Activated CD4-positive, CD25-positive, alpha-beta regulatory T cell treated with anti-CD3 and anti-CD28 coated beads, Interleukin-2, amount 50 U/mL, for 16 hours (primary cell): ENCODE measurements around the gene MORN1.
"Not testable (repeated sequence)": the region's sequence is repeated elsewhere in the genome, so short reads cannot be mapped to it uniquely, and the experiment has no call there.

Experiments
- DNase-seq: peaks from one replicate; pipeline ENCODE4 v3.0.0-alpha.2; 2020; ENCODE audit warnings: low read depth, low spot score

MORN1 gene

GRCh38 chr1:2307064-2307605 lies 84.2 kb downstream of the MORN1 start:
- DNase-seq: no peak

DNA sequence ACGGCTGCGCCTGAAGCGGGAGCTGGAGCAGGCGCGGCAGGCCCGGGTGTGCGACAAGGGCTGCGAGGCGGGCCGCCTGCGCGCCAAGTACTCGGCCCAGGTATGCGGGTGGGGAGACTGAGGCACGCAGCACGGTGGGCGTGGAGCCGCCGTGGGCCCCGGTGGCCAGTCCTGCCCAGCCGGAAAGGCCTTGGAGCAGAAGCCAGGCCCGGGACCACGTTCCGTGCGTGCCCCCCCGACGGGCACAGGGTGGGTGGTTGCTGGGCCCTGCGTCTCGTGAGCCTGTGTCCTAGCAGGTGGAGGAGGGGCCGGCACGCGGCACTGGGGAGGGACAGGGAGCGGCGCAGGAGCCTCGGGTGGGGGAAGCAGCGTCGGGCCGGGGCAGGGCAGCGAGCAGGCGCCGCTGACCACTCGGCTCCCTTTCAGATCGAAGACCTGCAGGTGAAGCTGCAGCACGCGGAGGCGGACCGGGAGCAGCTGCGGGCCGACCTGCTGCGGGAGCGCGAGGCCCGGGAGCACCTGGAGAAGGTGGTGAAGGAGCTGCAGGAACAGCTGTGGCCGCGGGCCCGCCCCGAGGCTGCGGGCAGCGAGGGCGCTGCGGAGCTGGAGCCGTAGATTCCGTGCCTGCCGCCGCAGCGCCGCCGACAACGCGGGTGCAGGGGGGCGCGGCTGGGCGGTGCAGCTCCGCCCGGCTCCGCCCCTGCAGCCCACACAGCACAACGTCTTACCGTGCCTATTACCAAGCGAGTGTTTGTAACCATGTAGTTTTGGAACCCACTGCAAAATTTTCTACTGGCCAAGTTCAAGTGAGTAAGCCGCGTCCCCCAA lies 85.0 kb downstream of the MORN1 start:
- DNase-seq: no peak

DNA sequence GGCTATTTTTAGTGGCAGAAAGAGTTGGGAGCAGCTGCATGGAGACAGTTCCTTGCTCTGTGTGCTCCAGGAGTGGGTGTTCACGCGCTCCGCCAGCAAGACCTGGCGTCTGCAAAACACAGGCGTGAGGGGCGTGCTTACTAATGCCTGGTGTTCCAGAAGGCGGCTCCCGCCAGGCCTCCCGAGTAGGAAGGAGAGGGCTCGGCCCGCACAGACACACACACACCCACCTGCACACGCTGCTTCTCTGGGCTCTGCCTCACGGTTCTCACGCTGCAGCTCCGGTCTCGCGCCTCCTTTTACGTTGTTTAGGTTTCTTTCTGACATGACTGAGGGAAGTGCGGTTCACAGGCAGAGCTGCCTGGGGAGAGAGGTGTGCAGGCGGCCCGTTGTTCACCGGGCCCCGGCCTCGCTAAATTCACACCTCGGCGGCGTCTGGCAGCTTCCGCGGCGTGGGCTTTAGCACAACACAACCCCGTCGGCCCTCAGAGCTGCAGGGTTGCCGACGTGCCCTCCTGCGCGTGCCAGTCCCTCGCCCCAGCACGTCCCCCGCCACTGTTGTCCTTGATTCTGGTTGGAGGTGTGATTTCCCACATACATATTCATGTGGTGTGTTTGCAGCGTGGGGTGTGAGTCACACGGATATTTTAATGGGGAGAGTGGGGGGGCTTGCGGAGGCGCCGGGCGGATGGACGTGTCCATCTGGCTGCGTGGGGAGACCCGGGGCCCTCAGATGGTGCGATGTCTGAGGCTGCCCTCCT lies 86.3 kb downstream of the MORN1 start:
- no peak for DNase-seq

GRCh38 chr1:2304282-2304681 lies 87.1 kb downstream of the MORN1 start:
- no peak for DNase-seq

DNA sequence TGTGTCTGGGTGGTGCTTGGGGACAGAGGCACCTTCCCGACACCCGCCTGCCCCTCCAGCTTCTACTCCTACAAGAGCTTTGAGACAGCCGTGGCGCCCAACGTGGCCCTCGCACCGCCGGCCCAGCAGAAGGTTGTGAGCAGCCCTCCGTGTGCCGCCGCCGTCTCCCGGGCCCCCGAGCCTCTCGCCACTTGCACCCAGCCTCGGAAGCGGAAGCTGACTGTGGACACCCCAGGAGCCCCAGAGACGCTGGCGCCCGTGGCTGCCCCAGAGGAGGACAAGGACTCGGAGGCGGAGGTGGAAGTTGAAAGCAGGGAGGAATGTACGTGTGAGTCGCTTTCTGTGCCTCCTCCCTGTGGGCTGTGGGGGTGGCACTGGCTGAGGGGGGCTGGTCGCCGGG lies 87.6 kb downstream of the MORN1 start:
- DNase-seq: no peak

DNA sequence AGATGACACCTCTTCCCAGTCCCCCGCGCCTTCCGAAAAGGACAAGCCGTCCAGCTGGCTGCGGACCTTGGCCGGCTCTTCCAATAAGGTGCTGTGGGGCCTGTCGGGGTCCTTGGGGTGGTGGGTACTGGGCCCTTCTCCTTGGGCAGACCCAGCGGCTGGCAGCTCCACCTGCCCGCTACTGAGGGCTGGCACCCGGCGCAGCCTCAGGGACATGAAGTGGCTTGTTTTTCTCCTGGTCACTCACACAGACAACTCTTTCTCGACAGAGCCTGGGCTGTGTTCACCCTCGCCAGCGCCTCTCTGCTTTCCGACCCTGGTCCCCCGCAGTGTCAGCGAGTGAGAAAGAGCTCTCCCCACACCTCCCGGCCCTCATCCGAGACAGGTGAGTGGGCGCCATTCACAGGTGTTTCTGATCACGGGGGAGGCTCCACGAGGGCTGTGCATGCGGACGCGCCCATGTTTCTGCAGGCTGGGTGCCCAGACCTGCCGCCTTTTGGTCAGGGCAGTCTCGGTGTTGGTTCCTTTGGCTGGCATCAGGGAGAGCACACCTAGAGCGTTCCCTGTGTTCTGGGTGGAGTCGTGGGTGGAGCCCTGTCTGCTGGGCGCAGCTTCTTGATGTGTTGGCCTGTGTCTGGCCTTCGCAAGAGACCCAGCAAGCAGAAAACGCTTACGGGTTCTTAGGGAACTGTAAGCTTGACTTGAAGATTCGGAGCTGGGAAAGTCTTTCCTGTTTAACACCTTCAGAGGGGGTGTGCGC lies 88.2 kb downstream of the MORN1 start:
- DNase-seq: no peak

DNA sequence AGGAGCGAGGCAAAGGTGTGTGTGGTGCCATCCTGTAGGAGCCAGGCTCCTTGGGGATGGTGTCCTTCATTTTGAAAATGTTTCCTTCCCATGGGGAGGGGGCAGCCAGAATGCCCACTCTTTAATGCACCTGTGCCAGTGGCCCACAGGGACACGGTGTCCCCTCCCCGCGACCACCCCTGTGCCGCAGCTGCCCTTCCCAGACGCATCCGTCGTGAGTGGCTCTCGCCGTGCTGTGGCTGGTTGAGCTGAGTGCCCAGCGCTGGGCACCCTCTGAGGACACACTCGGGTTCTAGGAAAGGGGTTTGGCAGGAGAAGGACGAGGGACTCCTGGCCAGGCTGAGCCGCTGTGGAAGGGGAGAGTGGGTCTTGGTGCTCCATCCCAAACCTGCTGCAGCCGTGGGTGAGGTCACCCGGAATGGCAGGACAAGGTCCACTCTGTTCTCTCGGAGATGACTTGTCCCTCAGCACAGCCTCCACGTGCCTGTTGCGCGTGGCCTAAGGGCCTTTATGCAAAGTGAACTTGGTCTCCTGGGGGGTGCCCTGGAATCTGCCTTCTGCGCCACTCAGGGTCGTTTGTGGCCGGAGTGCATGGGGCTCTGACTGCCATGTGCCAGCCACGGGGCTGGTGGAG lies 88.9 kb downstream of the MORN1 start:
- no peak for DNase-seq

DNA sequence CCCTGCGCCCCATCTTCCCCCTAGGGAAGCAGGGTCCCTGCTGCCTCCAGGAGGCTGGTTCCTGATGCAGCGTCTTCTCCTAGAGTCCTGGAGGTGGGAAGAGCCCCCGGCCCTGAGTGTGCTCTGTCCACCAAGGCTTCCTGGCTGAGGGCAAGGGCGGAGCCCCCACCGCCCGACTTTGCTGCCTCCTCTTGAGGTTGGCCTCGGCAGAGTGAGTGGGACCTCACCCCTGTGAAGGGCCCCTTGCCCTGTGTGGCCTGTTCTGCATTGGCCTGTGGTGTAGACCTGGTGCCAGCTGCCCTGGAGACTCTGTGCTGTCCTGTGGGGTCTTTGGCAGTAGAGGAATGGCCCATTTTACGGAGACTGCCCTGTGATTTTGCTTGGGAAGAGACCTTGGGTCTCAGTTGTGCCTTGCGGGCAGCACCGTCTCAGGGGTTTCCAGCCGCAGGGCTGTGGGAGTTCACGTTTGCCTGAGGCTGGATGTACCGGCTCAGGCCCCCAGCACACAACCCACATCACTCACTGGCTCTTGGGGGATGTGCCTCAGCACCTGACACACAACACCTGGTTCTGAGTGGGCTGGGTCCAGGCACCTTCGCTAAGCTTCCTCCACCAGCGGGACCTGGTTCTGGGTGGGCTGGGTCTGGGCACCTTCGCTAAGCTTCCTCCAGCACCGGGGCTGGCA lies 89.6 kb downstream of the MORN1 start:
- no peak for DNase-seq

DNA sequence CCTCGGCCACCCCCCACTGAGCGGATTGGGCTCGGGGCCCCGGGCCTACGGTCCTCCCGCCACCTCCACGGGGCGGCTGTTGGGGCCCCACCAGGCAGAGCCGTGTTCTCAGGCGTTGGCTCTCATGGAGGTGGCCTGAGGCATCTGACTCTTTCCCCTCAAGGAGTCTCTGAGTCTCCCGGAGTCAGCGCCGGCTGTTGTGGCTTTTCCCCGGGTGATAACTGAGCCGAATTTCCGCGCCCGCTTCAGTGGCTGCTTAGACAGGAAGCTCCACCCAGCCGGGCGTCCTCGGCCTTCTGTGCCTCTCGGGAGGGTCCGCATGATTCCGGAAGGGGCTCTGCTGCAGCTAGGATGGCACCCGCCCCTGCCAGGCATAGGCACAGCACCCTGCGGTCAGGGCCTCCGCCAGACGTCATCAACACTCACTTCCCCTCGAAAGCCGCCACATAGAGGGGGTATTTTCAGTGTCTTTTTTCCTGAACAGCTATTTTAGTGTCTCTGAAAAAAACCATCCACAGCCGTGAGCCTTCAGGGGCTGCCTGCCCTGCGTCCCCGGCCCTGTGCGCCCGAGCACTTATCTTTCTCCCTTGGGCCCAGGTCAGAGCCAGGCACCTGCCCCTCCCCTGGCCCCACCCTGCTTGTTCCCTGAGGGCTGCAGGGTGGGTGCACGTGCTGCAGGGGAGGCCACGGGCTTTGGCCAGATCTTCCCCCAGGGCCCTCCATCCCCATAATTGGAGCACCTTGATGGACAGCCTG lies 90.3 kb downstream of the MORN1 start:
- peak; percentile 71 for DNase-seq

DNA sequence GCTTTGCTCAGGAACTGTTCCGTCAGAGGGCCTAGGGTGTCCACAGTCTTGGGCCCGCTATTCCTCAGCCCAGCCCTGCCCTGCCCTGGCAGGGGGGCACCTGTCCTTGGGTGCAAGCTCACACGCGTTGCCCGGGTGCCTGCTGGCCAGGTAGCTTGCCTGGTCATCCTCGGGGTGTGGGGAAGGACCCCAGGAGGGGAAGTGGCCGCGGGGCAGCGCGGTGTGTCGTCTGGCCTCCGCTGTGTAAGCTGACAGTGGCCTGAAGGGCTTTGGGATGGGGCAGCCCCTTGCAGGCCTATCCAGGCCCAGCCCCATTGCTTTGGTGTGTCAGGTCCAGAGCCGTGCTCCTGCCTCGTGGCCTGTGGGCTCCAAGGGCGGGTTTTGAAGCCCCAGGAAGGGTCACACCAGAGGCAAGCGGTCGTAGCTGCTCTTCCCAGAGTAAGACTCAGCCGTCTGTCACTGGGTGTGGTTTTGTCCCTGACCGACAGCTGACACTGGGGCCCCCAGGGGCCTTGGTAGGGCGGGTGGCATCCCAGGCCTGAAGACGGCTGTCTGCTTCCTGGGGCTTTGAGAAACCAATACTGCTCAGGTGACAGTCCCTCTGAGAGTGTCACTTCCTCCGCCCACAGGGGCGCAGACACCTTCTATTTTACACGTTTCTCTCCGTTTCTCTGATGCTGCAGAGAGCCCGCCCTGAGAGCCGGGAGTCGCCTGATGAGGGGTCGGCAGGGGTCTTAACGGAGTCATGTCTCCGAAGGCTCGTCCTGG lies 91.2 kb downstream of the MORN1 start:
- DNase-seq: peak; percentile 56

DNA sequence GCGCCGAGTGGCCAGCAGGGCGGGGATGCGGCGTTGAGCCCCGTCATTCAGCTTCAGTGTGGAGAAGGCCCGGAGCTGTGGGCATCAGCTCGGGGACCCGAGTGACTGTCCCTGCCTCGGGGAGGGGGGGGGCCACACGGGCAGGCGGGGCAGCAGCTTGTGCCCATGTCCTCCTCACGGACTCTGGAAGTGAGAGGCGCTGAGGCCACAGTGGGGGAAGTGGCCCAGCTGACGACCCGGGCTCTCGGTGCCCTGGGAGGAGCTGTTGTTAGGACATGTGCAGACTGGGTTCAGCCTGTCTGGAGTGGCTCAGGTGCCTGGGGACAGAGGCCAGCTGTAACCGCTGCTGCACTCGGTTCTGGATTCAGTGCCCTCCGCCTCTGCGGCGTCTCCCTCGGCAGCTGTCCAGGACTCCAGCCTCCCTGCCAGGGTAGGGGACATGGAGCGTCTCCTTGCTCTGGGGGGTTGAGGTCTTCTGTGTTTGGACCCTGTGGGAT lies 92.2 kb downstream of the MORN1 start:
- DNase-seq: no peak

DNA sequence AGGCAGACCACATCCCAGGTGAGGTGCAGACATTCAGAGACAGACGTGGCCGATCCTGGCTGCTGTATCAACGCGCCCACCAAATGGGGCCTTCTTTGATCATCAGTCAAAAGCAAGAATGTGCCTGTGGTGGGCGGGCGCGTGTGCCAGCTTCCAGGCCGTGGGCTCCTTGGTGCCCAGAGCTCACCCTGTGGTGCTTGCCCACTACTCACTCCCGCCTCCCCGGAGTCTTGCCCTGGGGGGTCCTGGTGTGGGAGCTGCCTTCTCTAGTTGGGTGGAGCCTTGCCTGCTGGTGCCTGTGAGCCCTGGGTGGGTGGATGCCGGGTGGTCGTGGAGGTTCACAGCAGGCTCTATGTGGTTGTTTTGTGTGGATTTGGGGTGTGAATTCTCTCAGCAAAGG lies 92.7 kb downstream of the MORN1 start:
- DNase-seq: no peak

- no peak for DNase-seq
These were observed 93.9 kb downstream of the MORN1 start for GRCh38 chr1:2297246-2298011.

- DNase-seq: no peak
These were observed 94.7 kb downstream of the MORN1 start for GRCh38 chr1:2296614-2297013.

DNA sequence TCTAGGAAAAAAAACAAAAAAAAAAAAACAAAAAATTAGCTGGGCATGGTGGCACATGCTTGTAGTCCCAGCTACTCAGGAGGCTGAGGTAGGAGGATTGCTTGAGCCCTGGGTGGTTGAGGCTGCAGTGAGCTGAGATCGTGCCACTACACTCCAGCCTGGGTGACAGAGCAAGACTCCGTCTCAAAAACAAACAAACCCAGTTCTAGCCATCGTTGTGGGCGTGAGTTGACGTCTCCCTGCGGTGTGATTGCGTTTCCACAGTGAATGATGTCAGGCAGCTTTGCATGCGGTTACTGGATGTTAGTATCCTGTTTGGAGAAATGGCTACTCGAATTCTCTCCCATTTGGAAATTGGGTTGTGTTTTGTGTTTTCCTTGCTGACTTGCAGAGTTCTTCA lies 95.1 kb downstream of the MORN1 start:
- not testable (repeated sequence) for DNase-seq

- no peak for DNase-seq
These were observed 95.8 kb downstream of the MORN1 start for GRCh38 chr1:2295526-2295925.

DNA sequence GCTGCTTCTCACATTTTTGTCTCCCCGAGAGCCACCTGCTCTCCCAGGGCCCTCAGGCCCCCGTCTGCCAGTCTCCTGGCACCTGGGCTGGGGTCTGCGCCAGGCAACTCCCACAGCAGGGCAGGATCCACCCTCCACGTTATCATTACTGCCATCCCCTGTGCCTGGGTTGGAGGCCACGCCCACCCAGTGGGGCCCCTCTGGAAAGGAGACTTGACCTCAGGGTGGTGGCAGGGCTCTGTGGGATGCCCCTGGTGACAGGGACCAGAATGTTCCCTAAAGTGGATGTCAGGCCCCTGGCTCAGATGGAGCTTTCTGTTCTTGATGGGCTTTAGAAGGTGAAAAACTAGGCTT lies 96.7 kb downstream of the MORN1 start:
- DNase-seq: no peak

- DNase-seq: no peak
These were observed 97.2 kb downstream of the MORN1 start for GRCh38 chr1:2294033-2294724.
